CD8-positive, alpha-beta memory T cell (primary cell): ENCODE data around the gene SKAP1. TPM values are rescaled to one million over a fixed set of nuclear protein-coding genes. Genes with fewer than 3 reads are reported as not detected.
"Not testable (repeated sequence)": the region's sequence is repeated elsewhere in the genome, so short reads cannot be mapped to it uniquely, and the experiment has no call there.

Experiments
- CTCF ChIA-PET: fragments of 350-600 bp; sonication (Branson Sonifier 250); formaldehyde crosslinking; loops from one replicate; lab custom pipeline; 2021; ENCODE audit warnings: antibody characterized with exemption; lab: Charles Lee
- POLR2A ChIA-PET: fragments of 350-600 bp; sonication (Branson Sonifier 250); formaldehyde crosslinking; loops from one replicate; lab custom pipeline; 2021; ENCODE audit warnings: antibody characterized with exemption; lab: Charles Lee
- DNase-seq, 5 donors: peaks; one replicate each; pipeline versions ENCODE4 v3.0.0 to v3.0.0-alpha.2; 2020 to 2022; ENCODE audit warnings: mixed read lengths in 1 of 5
- H3K27ac ChIP-seq: one replicate; pipeline ENCODE4 v1.7.0; 2013; ENCODE audit warnings: low read depth, mild to moderate bottlenecking, low read length, moderate library complexity
- H3K27me3 ChIP-seq: 2 replicates; pipeline ENCODE4 v1.7.0; 2013; ENCODE audit warnings: low read length, mild to moderate bottlenecking; ENCODE audit not compliant: insufficient read depth, poor library complexity, severe bottlenecking
- H3K36me3 ChIP-seq: 2 replicates; pipeline ENCODE4 v1.7.0; 2013; ENCODE audit warnings: mild to moderate bottlenecking, low read length, moderate library complexity; ENCODE audit not compliant: insufficient read depth
- H3K4me1 ChIP-seq: 2 replicates; pipeline ENCODE4 v1.7.0; 2013; ENCODE audit warnings: mild to moderate bottlenecking, low read length, moderate library complexity; ENCODE audit not compliant: insufficient read depth
- H3K4me3 ChIP-seq: 2 replicates; pipeline ENCODE4 v1.7.0; 2013; ENCODE audit warnings: mild to moderate bottlenecking, low read length
- H3K9me3 ChIP-seq: 2 replicates; pipeline ENCODE4 v1.7.0; 2013; ENCODE audit warnings: mild to moderate bottlenecking, low read length
- H3K27ac Mint-ChIP-seq, 8 donors: one replicate each; pipeline ENCODE4 v1.8.0; 2020 to 2021; ENCODE audit warnings: mixed read lengths in 8 of 8, mild to moderate bottlenecking in 6 of 8, inconsistent platforms in 3 of 8, moderate library complexity in 3 of 8
- H3K27me3 Mint-ChIP-seq, 2 donors: one replicate each; pipeline ENCODE4 v1.8.0; 2020 to 2021; ENCODE audit warnings: mixed read lengths in 2 of 2, mild to moderate bottlenecking in 1 of 2, moderate library complexity in 1 of 2
- H3K36me3 Mint-ChIP-seq, 3 donors: one replicate each; pipeline ENCODE4 v1.8.0; 2020 to 2021; ENCODE audit warnings: mixed read lengths in 3 of 3, inconsistent platforms in 1 of 3, mild to moderate bottlenecking in 1 of 3
- H3K4me1 Mint-ChIP-seq, 3 donors: one replicate each; pipeline ENCODE4 v1.8.0; 2020 to 2021; ENCODE audit warnings: mixed read lengths in 3 of 3, inconsistent platforms in 1 of 3, mild to moderate bottlenecking in 1 of 3
- H3K4me3 Mint-ChIP-seq, 7 donors: one replicate each; pipeline ENCODE4 v1.8.0; 2020 to 2021; ENCODE audit warnings: mixed read lengths in 7 of 7, mild to moderate bottlenecking in 6 of 7, moderate library complexity in 4 of 7, inconsistent platforms in 2 of 7
- H3K9me3 Mint-ChIP-seq, 5 donors: one replicate each; pipeline ENCODE4 v1.8.0; 2020 to 2022; ENCODE audit warnings: mixed read lengths in 5 of 5, mild to moderate bottlenecking in 3 of 5, moderate library complexity in 2 of 5, inconsistent platforms in 1 of 5
- polyA plus RNA-seq: library from polyadenylated mRNA; unstranded; fragments of 300-500 nt; fragmentation: Illumina TruSeq; gene quantifications from one replicate; pipeline ENCODE4 v1.2.3, GENCODE V29; 2021
- total RNA-seq, 2 experiments: library from RNA; stranded (reverse); gene quantifications; one replicate each; pipeline ENCODE4 v1.2.3, GENCODE V29; 2021

SKAP1 gene
- total and polyA plus RNA-seq, 3 experiments from 2014 or later, result 50.5 to 264 (median 56.0) TPM

GRCh38 chr17:48247603-48248002 is 182.4 kb downstream of the SKAP1 start:
- Mint-ChIP-seq H3K4me3 (no peak overlapping the region), H3K9me3 (no peaks in the 10 kb centered on the region), H3K4me1 (peaks cover 45 to 60% (median 48%) of the 10 kb centered on the region in 3 donors), H3K27me3 (no peaks in the 10 kb centered on the region), H3K27ac (peak overlapping the region in 1 of 8 donors; percentile 41), H3K36me3 (peaks cover 0 to 14% (median 0%) of the 10 kb centered on the region in 3 donors)
- H3K4me3 ChIP-seq, result no peak overlapping the region
- no peak overlapping the region for H3K27ac ChIP-seq
- POLR2A ChIA-PET, result no interaction called here
- DNase-seq, result no peak
- no peaks in the 10 kb centered on the region for H3K27me3 ChIP-seq
- H3K9me3 ChIP-seq, result no peaks in the 10 kb centered on the region
- no peaks in the 10 kb centered on the region for H3K36me3 ChIP-seq
- CTCF ChIA-PET, result no interaction called here
- H3K4me1 ChIP-seq, result peaks cover 20% of the 10 kb centered on the region

GRCh38 chr17:48247038-48247437 is 183.0 kb downstream of the SKAP1 start:
- H3K27ac Mint-ChIP-seq, result peak overlapping the region in 3 of 8 donors; percentile 5 to 41 (median 30)
- no peaks in the 10 kb centered on the region for H3K27me3 Mint-ChIP-seq
- H3K4me3 Mint-ChIP-seq, result no peak overlapping the region
- POLR2A ChIA-PET, result no interaction called here
- H3K9me3 ChIP-seq, result no peaks in the 10 kb centered on the region
- H3K4me3 ChIP-seq, result no peak overlapping the region
- H3K27ac ChIP-seq, result no peak overlapping the region
- no peak for DNase-seq
- CTCF ChIA-PET, result no interaction called here
- H3K9me3 Mint-ChIP-seq, result no peaks in the 10 kb centered on the region
- no peaks in the 10 kb centered on the region for H3K27me3 ChIP-seq
- peaks cover 0 to 13% (median 0%) of the 10 kb centered on the region in 3 donors for H3K36me3 Mint-ChIP-seq
- peaks cover 25% of the 10 kb centered on the region for H3K4me1 ChIP-seq
- no peaks in the 10 kb centered on the region for H3K36me3 ChIP-seq
- peaks cover 45 to 62% (median 51%) of the 10 kb centered on the region in 3 donors for H3K4me1 Mint-ChIP-seq

GRCh38 chr17:48246612-48247011 is 183.4 kb downstream of the SKAP1 start:
- POLR2A ChIA-PET, result no interaction called here
- Mint-ChIP-seq H3K9me3 (no peaks in the 10 kb centered on the region), H3K4me3 (no peak overlapping the region), H3K27me3 (no peaks in the 10 kb centered on the region), H3K36me3 (peaks cover 0 to 16% (median 0%) of the 10 kb centered on the region in 3 donors), H3K4me1 (peaks cover 47 to 62% (median 55%) of the 10 kb centered on the region in 3 donors), H3K27ac (peak overlapping the region in 5 of 8 donors; percentile 4 to 41 (median 28))
- CTCF ChIA-PET, result no interaction called here
- Histone ChIP-seq H3K27ac (no peak overlapping the region), H3K4me1 (peaks cover 29% of the 10 kb centered on the region), H3K9me3 (no peaks in the 10 kb centered on the region), H3K27me3 (no peaks in the 10 kb centered on the region), H3K36me3 (no peaks in the 10 kb centered on the region), H3K4me3 (no peak overlapping the region)
- DNase-seq, result no peak

GRCh38 chr17:48245465-48246033 is 184.5 kb downstream of the SKAP1 start:
- H3K27me3 ChIP-seq, CTCF ChIA-PET, POLR2A ChIA-PET, DNase-seq, H3K27me3 Mint-ChIP-seq, H3K4me3 Mint-ChIP-seq, H3K36me3 ChIP-seq, H3K27ac ChIP-seq, H3K4me3 ChIP-seq, H3K9me3 ChIP-seq, H3K9me3 Mint-ChIP-seq: not testable (repeated sequence)
- peaks cover 40% of the 10 kb centered on the region for H3K4me1 ChIP-seq
- Mint-ChIP-seq H3K27ac (peak overlapping the region in 3 of 8 donors; percentile 4 to 68 (median 6)), H3K4me1 (peaks cover 52 to 69% (median 66%) of the 10 kb centered on the region in 3 donors), H3K36me3 (peaks cover 0 to 20% (median 0%) of the 10 kb centered on the region in 3 donors)

GRCh38 chr17:48244814-48245213 is 185.2 kb downstream of the SKAP1 start:
- no peaks in the 10 kb centered on the region for H3K27me3 ChIP-seq
- ChIA-PET CTCF (interaction anchor here (0.6 to 1.8 kb wide), 3 partner anchors 12 to 374 kb away, joined by 4 to 8 read pairs (median 4); no protein-coding TSS in a partner anchor), POLR2A (interaction anchor here (0.6 kb wide), 1 partner anchor 22 kb away, joined by 3 read pairs; no protein-coding TSS in a partner anchor)
- peaks cover 42% of the 10 kb centered on the region for H3K4me1 ChIP-seq
- Mint-ChIP-seq H3K27ac (peak overlapping the region in 4 of 8 donors; percentile 11 to 82 (median 40)), H3K4me3 (no peak overlapping the region), H3K27me3 (no peaks in the 10 kb centered on the region), H3K9me3 (no peaks in the 10 kb centered on the region), H3K36me3 (peaks cover 0 to 22% (median 0%) of the 10 kb centered on the region in 3 donors), H3K4me1 (peaks cover 58 to 76% (median 73%) of the 10 kb centered on the region in 3 donors)
- no peaks in the 10 kb centered on the region for H3K9me3 ChIP-seq
- DNase-seq, result no peak
- H3K36me3 ChIP-seq, result no peaks in the 10 kb centered on the region
- H3K27ac ChIP-seq, result peak overlapping the region; percentile 7
- no peak overlapping the region for H3K4me3 ChIP-seq

GRCh38 chr17:48244121-48244711 is 185.8 kb downstream of the SKAP1 start:
- no peak overlapping the region for H3K4me3 ChIP-seq
- H3K27me3 ChIP-seq, result no peaks in the 10 kb centered on the region
- H3K4me1 ChIP-seq, result peaks cover 46% of the 10 kb centered on the region
- H3K27me3 Mint-ChIP-seq, result no peaks in the 10 kb centered on the region
- H3K27ac ChIP-seq, result peak overlapping the region; percentile 7
- ChIA-PET POLR2A (no interaction called here), CTCF (interaction anchor here (0.6 to 1.8 kb wide), 4 partner anchors 13 to 374 kb away, joined by 3 to 8 read pairs (median 4); no protein-coding TSS in a partner anchor)
- peaks cover 0 to 23% (median 2%) of the 10 kb centered on the region in 3 donors for H3K36me3 Mint-ChIP-seq
- no peak overlapping the region for H3K4me3 Mint-ChIP-seq
- peaks cover 64 to 82% (median 79%) of the 10 kb centered on the region in 3 donors for H3K4me1 Mint-ChIP-seq
- no peak for DNase-seq
- no peaks in the 10 kb centered on the region for H3K36me3 ChIP-seq
- H3K9me3 Mint-ChIP-seq, result no peaks in the 10 kb centered on the region
- no peaks in the 10 kb centered on the region for H3K9me3 ChIP-seq
- H3K27ac Mint-ChIP-seq, result peak overlapping the region; percentile 11 to 90 (median 25)

- H3K4me1 Mint-ChIP-seq, result peaks cover 73 to 97% (median 92%) of the 10 kb centered on the region in 3 donors
- H3K4me3 ChIP-seq, result no peak overlapping the region
- peaks cover 58% of the 10 kb centered on the region for H3K4me1 ChIP-seq
- peaks cover 0 to 21% (median 6%) of the 10 kb centered on the region in 3 donors for H3K36me3 Mint-ChIP-seq
- peak overlapping the region in 4 of 8 donors; percentile 1 to 82 (median 68) for H3K27ac Mint-ChIP-seq
- no peaks in the 10 kb centered on the region for H3K9me3 ChIP-seq
- no peaks in the 10 kb centered on the region for H3K36me3 ChIP-seq
- no peaks in the 10 kb centered on the region for H3K27me3 ChIP-seq
- no peak overlapping the region for H3K27ac ChIP-seq
- ChIA-PET CTCF (interaction anchor here (1.2 kb wide), 1 partner anchor 19 kb away, joined by 3 read pairs; no protein-coding TSS in a partner anchor), POLR2A (no interaction called here)
- no peaks in the 10 kb centered on the region for H3K9me3 Mint-ChIP-seq
- no peak overlapping the region for H3K4me3 Mint-ChIP-seq
- no peak for DNase-seq
- no peaks in the 10 kb centered on the region for H3K27me3 Mint-ChIP-seq
Measured at GRCh38 chr17:48241770-48242497, 188.1 kb downstream of the SKAP1 start.
